ENCODE results near the gene ASTN2. TPM values are rescaled to one million over a fixed set of nuclear protein-coding genes. Genes with fewer than 3 reads are reported as not detected.

Gene ASTN2
- total and polyA plus RNA-seq, 7 donors: 0.60 to 7.5 (median 2.2) TPM

- 68 to 71% methylated on average over 4 of the region's 4 CpGs for WGBS, 2 donors
- intact Hi-C loops (cut with DNase I): no loop called here
- Histone ChIP-seq H3K27me3 (no peaks in the 10 kb centered on the region), H3K27ac (no peak overlapping the region), H3K4me1 (no peaks in the 10 kb centered on the region), H3K9me3 (no peaks in the 10 kb centered on the region), H3K4me3 (no peak overlapping the region), H3K36me3 (no peaks in the 10 kb centered on the region)
- TF ChIP-seq EP300 (IDR thresholded peaks at IDR 0.05): no peak
- TF ChIP-seq POLR2AphosphoS5 (IDR thresholded peaks at IDR 0.05): no peak
- TF ChIP-seq CTCF (IDR thresholded peaks at IDR 0.05): no peak
- no peak for TF ChIP-seq POLR2A (IDR thresholded peaks at IDR 0.05)
- DNase-seq: no peak
Observed at GRCh38 chr9:117300371-117301110, 114.3 kb downstream of the ASTN2 start.

DNA sequence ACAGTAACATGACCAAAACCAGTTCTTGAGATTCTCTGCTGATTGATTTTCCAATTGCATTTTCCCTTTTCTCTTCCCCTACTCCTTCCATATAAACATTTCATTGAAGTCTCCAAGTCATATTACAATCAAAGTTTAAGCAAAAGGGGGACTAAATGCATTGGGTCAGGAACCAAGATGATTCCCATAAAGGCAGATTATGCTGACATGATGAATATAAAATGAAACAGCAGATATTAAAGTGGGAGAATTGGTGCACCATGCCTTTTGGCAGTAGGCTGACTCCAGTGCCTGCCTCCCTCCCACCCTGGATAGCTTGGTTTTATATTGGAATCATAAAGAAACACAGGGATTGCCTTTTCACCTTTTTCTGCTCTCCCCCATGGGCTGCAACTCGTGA is 118.4 kb downstream of the ASTN2 start:
- H3K36me3 ChIP-seq: no peaks in the 10 kb centered on the region
- H3K9me3 ChIP-seq: no peaks in the 10 kb centered on the region
- H3K4me3 ChIP-seq: no peak overlapping the region
- DNase-seq: no peak
- H3K4me1 ChIP-seq: no peaks in the 10 kb centered on the region
- WGBS, 2 donors: 26 to 48% methylated on average over 1 of the region's 1 CpG
- intact Hi-C loops (cut with DNase I): no loop called here
- no peaks in the 10 kb centered on the region for H3K27me3 ChIP-seq
- TF ChIP-seq CTCF (IDR thresholded peaks at IDR 0.05) (no peak), POLR2A (IDR thresholded peaks at IDR 0.05) (no peak), POLR2AphosphoS5 (IDR thresholded peaks at IDR 0.05) (no peak), EP300 (IDR thresholded peaks at IDR 0.05) (no peak)
- no peak overlapping the region for H3K27ac ChIP-seq

- intact Hi-C loops (cut with DNase I): no loop called here
Observed at GRCh38 chr9:117293206-117294114, 121.4 kb downstream of the ASTN2 start.

More at GRCh38 chr9:117293206-117294114, 121.4 kb downstream of the ASTN2 start:
- no peaks in the 10 kb centered on the region for H3K9me3 ChIP-seq
- no peak overlapping the region for H3K27ac ChIP-seq
- no peak for TF ChIP-seq POLR2AphosphoS5 (IDR thresholded peaks at IDR 0.05)
- TF ChIP-seq EP300 (IDR thresholded peaks at IDR 0.05): no peak
- no peak for TF ChIP-seq POLR2A (IDR thresholded peaks at IDR 0.05)
- no peak for TF ChIP-seq CTCF (IDR thresholded peaks at IDR 0.05)
- 74 to 75% methylated on average over 6 of the region's 6 CpGs for WGBS, 2 donors
- no peaks in the 10 kb centered on the region for H3K36me3 ChIP-seq
- no peaks in the 10 kb centered on the region for H3K4me1 ChIP-seq
- no peak overlapping the region for H3K4me3 ChIP-seq
- no peaks in the 10 kb centered on the region for H3K27me3 ChIP-seq
- no peak for DNase-seq

Data from sigmoid colon (tissue), 7 donors.